Measurements from ENCODE around the gene SVEP1.

- TF ChIP-seq CTCF (conservative IDR thresholded peaks at IDR 0.05; ENCODE audit: low read depth, low read length) (no peak), EZH2 (IDR thresholded peaks at IDR 0.05; ENCODE audit: borderline replicate concordance, low read depth, low read length, poor library complexity, severe bottlenecking) (no peak)
These were observed 24.6 kb upstream of the SVEP1 start for GRCh38 chr9:110604171-110604601.

All from A673 (cell line).